Kidney capillary endothelial cell (primary cell): ENCODE data around the gene KLHL7.

Experiments used
- DNase-seq: peaks from one replicate; pipeline ENCODE4 v3.0.0-alpha.2; 2018; ENCODE audit warnings: low spot score

The KLHL7 gene, protein sequence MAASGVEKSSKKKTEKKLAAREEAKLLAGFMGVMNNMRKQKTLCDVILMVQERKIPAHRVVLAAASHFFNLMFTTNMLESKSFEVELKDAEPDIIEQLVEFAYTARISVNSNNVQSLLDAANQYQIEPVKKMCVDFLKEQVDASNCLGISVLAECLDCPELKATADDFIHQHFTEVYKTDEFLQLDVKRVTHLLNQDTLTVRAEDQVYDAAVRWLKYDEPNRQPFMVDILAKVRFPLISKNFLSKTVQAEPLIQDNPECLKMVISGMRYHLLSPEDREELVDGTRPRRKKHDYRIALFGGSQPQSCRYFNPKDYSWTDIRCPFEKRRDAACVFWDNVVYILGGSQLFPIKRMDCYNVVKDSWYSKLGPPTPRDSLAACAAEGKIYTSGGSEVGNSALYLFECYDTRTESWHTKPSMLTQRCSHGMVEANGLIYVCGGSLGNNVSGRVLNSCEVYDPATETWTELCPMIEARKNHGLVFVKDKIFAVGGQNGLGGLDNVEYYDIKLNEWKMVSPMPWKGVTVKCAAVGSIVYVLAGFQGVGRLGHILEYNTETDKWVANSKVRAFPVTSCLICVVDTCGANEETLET

DNA sequence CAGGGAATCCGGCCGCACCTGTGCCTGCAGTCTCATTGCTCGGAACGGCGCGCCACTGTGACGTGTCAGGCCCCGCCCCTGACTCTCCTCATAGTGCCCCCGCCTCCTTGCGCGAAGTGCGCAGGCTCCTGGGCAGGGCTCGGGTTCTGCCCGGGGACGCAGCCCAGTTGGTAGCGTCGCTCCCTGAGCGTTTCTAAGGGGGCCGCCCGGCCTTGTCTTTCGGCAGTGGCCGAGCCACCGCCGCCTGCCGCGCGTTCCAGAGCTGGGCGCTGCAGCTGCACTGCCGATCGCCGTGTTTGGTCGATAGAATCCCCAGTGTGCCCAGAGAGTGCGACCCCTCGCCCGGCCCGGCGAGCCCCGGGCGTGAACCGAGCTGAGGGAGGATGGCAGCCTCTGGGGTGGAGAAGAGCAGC is at the start of gene KLHL7:
Gene KLHL7 (plus strand): TSS at position 142 of the 413 bp plus-strand sequence. CDS start 242 bp downstream, at position 384.
- DNase-seq, result peak; percentile 83

DNA sequence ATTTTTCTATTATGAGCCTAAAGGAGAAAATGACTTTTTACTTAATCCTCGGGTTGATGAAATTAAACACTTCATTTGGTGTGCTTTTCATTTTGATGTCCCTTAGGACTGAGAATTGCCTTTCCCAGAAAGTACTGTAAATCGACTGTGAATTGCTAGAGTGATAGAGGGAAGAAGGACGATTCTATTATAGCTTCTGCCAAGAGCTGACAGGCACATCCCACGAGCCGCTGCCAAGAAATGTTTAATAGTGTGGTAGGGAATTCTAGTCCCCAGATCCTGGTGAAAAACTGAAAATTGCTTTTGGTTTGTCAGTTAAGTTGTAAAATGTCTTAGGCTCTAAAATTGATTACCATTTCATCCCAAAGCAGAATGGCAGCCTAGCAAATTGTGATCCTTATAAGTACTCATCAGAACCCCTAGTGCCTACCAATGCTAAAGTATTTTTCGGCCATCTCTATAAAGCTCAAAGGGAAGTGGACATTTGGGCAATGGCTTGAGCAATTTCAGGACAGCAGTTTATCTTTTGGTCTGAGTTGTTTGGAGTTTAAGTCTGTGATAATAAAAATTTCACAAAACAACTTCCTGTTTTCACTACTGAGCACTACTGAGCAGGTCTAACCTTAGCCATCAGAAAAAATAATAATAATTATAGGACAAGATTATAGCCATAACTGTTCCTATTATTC is 47.0 kb upstream of the KLHL7 start:
- no peak for DNase-seq

DNA sequence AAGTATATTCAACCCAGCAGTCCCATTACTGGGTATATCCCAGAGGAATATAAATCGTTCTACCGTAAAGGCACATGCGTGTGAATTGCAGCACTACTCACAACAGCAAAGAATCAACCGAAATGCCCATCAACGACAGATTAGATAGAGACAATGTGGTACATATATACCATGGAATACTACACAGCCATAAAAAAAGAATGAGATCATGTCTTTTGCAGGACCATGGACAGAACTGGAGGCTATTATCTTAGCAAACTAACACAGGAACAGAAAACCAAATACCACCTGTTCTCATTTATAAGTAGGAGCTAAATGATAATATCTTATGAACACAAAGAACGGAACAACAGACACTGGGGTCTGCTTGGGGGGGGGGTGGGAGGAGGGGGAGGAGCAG is 44.3 kb upstream of the KLHL7 start:
- no peak for DNase-seq

DNA sequence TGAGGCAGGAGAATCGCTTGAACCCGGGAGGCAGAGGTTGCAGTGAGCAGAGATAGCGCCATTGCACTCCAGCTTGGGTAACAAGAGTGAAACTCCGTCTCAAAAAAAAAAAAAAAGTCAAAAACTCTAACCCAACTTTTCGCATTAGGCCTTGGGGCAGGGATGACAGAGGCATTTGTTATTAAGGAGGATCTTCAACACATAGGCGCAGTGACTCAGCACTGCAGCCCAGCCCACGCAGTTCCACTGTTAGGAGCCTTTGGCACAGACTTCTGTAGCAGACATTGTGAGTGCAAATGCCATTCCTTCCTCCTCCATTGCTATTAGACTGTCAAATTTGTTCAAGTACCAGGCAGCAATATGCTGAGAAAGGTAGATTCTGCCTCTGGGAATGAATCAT is 43.1 kb upstream of the KLHL7 start:
- no peak for DNase-seq

DNA sequence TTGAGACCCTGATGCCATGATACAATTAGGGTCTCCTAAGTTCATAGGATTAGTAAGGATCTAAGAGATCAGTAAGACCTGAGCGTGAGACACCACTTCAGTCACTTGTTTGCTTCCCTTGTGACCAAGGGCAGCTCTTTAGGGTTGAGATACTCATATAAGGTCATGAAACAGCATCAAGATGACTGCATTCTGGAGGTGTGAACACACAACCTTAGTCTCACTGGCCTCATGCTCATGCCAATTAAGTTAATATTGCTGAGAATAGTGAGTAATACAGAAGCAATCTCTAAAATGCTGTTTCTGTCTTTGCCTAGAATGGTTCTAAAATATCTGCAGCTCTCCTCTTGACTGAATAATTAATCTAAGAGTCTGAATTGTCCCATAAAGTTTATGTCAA is 39.6 kb upstream of the KLHL7 start:
- no peak for DNase-seq

DNA sequence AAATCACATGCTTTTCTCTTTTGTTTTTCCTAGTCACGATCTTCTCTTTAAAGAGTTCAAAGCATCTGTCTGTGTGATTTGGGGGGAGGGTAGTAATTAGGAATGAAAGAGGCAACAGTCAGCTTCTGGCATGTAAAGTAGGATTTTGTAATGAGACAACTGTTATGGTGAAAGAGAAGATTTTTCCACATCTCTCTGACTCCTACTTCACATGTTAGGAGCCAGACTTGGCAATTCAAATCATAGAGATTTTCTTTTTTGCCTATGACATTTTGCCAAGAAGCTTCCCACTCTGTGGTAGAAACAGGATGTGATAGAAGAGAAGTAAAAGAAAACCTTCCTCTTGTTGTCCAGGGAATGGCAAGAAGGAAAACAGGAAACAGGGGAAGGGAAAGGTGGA is 38.3 kb upstream of the KLHL7 start:
- no peak for DNase-seq

DNA sequence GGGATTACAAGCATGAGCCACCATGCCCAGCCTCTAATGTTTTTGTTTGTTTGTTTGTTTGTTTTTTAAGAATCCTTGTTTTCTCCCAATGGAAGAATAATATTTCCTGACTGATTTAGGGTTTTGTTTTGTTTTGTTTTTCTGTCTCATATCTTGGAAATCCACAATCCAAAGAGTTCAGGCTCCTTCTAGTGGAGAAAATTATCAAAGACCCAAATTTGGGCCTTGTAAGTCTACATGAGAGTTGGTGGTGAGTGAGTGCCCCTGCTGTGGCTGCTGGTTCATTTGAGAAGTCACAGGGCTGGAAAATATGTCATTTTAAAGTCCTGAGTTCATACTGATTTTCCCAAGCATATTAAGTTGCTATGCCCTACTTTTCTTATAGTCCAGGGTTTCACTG is 33.5 kb upstream of the KLHL7 start:
- DNase-seq, result no peak

DNA sequence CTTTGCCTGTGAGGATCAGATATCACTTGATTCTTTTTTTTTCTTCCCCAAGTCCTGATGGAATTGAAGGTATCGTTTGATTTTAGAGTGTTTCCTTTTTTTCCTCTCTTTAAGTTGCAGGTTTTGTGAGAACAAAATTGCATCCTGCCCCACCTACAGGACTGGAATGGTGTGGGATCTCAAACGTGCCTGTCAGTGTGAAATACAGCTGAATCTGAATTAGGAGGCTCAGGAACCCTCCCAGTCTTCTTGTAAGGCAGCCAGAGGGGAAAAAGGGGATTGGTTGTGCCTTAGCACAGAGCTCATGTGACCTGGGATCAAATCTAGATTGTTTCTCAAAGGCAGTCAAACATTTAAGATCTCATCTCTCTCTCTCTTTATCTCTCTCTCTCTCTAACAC is 32.7 kb upstream of the KLHL7 start:
- no peak for DNase-seq

DNA sequence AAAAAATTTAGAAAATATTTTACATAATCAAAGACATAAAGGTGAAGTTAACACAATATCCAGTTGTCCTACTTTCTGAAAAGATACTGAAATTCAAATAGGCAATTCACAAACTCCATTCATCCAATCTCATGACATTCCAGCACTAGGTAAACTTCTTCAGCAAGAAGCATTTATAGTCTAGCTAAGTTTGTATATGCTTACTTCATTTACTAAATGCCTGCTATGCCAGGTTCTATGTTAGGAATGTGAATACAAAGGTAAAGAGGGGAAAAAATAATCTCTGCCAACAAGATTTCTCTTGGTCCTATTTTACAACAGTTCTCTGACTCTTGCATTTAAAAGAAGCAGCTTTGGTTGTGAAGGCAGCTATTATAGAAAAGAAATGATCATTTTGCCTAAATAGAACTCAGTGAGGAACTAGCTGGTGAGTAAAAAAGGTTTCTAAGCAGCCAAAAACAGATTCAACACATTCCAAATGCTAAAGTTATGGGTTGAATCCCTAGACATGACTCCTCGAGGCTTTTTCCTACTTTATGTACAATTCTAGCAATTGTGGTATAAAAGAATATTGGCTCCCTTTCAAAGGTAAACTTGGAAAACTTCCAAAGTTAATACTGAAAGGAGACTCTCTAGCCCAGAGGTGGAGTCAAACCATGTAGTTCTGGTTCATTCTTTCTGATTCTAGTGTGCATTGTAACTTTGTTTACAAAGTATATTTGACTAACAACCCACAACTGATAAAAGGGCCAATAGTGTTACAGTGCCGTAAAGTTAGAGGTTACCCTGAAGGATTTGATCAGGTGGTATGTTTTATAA is 30.9 kb upstream of the KLHL7 start:
- no peak for DNase-seq

DNA sequence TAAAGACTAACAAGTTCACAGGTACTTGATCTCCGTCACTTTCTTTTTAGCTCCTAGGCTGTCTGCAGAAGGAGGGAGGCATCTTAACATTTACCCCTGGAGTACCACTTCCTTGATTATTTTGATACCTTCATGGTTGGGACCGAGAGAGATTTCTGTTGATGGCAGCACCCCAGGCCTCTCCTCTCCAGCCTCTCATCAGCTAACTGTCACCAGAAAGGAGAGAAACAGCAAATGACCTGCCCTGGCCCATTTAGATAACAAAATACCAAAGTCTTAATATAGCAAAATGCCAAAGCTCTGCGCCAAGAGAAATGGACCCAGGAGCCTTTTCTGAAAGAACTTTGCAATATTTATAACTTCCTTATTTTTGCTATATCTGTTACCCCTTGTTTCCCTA is 30.0 kb upstream of the KLHL7 start:
- no peak for DNase-seq

DNA sequence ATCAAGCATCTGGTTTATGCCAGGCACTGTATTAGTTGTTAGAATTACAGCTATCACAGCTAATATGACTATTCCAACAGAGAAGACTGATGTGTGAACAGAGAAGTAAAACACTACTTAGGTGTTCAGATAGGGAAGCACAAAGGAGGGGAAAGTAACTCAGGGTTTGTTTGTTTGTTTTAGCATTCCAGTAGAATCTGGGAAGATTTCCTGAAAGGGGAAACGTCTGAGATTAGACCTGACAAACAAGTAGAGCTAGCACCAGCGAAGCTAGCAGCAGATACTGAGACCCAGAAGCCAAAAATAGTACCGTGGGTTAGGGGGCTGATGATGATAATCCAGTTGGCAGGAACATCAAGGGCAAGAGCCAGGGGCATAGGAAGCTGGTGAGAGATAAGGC is 28.8 kb upstream of the KLHL7 start:
- no peak for DNase-seq

DNA sequence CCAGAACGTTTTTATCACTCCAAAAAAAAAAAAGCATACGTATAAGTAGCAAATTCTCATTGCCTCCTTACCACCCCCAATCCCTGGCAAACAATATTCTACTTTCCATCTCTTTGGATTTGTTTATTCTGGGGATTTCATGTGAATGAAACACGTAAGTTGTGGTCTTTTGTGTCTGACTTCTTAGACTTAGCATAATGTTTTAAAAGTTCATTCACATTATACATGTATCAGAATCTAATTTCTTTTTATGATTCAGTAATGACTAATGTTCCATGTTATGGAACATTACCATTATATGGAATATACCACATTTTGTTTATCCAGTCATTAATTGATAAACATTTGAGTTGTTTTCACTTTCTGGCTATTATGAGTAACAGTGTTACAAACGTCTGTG is 12.5 kb upstream of the KLHL7 start:
- DNase-seq, result no peak

DNA sequence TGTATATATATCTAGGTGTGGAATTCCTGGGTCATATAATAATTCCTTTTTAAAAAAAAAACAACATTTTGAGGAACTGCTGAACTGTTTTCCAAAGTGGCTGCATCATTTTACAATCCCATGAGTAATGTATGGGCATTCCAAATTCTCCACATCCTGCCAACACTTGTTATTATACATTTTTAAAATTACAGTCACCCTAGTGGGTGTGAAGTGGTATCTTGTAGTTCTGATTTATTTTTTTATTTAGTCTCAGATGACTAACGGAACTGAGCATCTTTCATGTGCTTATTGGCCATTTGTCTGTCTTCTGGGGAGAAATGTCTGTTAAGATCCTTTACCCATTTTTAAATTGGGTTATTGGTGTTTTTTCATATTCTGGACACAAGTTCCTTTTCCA is 12.0 kb upstream of the KLHL7 start:
- DNase-seq, result no peak

DNA sequence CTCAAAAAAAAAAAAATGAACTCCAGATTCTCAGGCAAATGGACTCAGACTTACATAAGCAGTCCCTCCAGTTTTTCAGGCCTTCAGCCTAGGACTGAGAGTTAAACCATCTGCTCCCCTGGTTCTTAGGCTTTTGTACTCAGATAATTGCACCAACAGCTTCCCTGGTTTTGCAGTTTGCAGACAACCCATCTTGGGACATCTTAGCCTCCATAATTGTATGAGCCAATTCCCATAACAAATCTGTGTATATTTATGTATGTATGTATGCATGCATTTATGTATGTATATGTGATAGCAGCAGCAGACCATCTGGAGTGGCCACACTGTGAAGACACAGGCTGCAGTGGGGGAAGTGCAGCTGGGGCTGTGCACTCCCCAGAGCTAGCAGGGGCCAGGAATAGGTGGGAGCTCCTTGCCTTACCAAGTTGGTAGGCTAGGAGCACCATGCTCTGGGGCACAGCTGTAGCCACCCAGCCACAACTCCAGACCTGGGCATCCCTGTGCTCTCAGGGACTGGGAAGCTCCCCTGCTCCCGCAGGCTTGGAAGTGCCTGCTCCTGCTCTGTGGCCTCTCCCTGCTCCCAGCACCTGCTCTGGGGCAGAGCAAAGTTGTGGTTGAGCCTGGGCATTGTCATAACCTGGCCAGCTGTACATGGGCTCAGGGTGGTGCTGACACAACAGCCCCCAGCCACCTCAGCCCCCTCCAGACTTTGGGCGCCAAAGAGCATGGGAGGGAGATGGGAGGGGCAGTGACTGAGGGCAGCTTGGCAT is 8.9 kb upstream of the KLHL7 start:
- no peak for DNase-seq

DNA sequence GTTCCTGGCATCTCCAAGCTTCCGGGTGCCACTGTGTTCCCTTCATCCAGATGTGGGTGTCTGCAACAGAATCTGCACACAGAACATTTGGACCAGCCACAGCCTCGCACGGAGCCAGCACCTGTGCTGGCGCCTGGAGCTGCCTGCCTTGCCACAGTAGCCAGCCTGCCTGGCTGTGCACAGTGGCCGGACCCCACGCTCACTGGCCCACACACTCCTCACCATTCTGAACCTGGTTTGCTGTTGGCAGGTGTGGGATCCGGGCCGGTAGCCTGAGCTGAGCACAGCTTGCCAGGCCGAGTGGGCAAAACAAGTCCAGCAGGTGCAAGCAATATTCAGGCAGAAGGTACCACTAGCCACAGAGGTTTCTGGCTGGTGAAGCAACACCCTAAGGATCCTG is 7.6 kb upstream of the KLHL7 start:
- DNase-seq, result no peak

DNA sequence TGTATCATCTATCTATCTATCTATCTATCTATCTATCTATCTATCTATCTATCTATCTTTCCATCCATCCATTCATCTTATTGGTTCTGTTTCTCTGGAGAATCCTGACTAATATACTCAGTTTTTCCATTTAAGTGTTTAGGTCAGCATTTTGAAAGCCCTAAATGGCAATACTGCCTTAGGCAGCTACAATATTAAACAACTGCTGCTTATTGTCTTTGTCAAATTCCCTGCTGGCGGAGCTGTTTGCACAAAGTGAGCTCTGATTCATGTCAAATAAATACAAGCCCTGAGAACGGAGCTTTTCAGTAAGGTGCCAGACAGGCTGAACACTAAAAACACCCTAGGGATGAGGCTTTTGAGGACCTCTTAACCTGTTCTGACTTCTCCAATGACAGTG is 7.1 kb upstream of the KLHL7 start:
- no peak for DNase-seq

DNA sequence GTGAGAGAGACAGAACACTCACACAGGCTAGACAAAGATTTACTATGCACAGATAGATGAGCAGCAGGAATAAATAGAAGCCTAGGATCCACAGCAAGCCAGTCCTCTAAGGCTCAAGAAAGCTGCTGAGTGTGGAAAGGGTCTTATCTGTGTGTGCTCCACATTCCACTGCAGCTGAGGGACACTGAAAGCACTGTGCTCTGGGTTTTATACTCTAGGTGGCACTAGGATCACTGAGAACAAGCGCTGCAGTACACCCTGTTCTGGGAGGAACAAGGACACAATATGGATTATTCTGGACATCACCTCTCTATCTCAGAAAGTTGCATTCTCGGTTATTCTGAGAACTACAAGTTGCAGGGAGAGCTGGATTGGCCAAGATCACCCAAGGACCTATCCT is 4.9 kb upstream of the KLHL7 start:
- no peak for DNase-seq

DNA sequence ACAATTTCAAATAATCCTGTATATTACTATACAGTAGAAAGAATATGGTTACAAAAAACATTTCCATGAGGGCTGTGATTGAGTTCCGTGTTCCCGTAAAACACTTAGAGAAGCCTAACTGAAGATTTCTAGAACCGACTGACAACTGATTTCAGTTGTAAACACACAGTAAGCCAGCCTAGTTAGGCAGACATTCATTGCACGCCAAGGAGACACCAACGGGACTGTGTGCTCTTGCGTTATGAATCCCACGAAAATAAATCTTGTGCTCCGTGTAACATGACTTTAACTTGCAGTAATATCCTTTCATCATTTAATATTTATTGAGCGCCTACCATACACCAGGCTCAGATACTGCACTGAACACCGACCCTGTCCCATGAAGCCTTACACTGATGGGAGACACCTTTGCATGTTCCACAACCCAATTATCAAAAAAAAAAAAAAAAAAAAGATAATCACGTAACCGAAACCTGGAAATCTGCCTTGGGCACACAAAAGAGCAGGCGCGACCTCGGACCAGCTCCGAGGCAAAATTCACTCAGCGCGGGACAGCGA is 420 bp upstream of the KLHL7 start:
- DNase-seq, result peak; percentile 11

DNA sequence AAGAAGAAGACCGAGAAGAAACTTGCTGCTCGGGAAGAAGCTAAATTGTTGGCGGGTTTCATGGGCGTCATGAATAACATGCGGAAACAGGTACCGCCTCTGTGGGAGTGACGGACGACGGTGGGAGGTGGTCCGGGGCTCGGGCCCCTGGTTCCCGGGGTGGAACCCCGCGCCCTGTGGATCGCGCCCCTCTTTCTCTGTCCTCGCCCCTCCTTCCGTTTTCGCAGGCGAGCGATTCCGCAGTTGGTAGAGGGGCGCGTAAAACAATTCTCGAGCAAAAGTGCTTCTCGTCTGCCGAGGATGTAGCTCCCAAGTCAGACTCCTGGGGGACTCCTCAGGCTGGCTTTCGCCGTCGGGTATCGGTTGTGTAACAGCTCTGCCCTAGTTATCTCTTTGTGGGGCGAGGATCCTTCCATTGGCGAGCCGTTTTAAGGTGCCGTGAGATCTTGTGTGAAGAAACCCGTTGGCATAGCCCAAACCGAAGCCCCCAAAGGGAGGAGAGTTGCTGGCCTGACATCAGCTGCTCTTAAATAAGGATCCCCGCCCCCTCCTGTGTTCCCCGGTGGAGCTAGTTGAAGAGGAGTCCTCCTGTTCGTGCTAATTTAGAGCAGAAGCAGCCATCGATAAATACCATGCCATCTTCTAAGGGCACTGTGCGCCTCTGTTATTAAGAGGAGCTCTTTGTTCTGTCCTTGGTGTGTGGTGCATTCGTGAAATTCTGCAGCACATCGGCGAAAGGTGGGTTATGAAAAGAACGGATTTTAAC is 655 bp downstream of the KLHL7 start:
- DNase-seq, result peak; percentile 28

DNA sequence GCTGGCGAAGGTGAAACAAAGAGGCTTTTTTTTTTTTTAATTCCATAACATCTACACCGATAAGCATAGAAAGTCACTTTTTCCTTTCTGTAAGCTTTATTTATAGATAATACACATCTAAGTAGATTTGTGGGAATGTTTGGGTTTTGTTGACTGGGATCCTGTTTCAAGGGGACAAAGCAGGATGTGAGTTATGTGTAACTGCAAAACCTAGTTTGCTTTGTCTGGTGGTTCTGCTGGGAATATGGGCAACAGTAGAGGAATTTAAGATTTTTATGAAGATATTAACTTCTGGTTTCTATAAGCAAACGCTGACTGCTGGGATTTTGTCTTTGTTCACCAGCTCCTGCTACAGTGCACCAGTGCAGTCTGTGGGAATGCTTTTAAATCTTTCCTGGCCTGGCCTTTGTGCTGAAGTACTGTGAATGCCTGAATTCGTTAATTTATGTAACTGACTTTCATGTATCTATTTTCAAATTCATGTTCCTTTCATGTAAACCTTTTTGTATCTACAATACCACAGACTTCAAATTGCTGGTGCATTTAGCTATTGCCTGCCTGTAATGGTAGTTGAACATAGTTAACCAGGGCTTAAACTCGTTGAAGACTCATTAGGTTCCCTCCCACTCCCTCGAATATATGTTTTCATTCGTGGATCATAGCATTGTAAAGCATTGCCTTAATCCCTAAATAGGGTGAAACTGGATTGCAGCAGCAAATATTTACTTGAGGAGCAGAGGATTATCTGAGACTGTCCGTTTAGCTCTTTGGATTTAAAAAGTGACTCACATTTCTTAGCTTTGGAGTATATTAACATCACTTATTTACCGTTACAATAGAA is 1.5 kb downstream of the KLHL7 start:
- peak; percentile 44 for DNase-seq
